Ovary (tissue), 9 donors: ENCODE data around the gene SCIN. TPM values are rescaled to one million over a fixed set of nuclear protein-coding genes. Genes with fewer than 3 reads are reported as not detected.

ENCODE experiments used
- DNase-seq, 5 donors: peaks; one replicate each; pipeline ENCODE4 v3.0.0-alpha.2; 2019 to 2020
- H3K27ac ChIP-seq, 2 donors: fragments of 200-600 bp; one replicate each; pipeline versions ENCODE4 v1.5.1 to v1.8.0; 2019 to 2022
- H3K27me3 ChIP-seq: fragments of 200-600 bp; one replicate; pipeline ENCODE4 v1.8.0; 2022
- H3K36me3 ChIP-seq: fragments of 200-600 bp; sonication (generic); one replicate; pipeline ENCODE4 v1.5.1; 2019
- H3K4me1 ChIP-seq: one replicate; pipeline ENCODE4 v1.8.1; 2013; ENCODE audit warnings: mild to moderate bottlenecking, moderate library complexity; ENCODE audit not compliant: insufficient read depth
- H3K4me3 ChIP-seq: fragments of 200-600 bp; sonication (generic); one replicate; pipeline ENCODE4 v1.5.1; 2017
- H3K9me3 ChIP-seq, 2 donors: fragments of 200-600 bp in 1 of 2; sonication (generic) in 1 of 2; one replicate each; pipeline versions ENCODE4 v1.5.1 to v1.8.1; 2013 to 2019; ENCODE audit warnings: mild to moderate bottlenecking in 1 of 2, moderate library complexity in 1 of 2
- EP300 ChIP-seq: sonication (generic); formaldehyde crosslinking; IDR thresholded peaks from one replicate; pipeline ENCODE4 v1.6.1; 2017; ENCODE audit warnings: antibody characterized with exemption
- POLR2A ChIP-seq: fragments of 450-650 bp; IDR thresholded peaks from one replicate; pipeline ENCODE4 v1.6.1; 2017; ENCODE audit warnings: antibody characterized with exemption, mild to moderate bottlenecking, moderate library complexity
- WGBS, 3 donors: extraction: QIAGEN DNeasy Blood & Tissue Kit in 1 of 3; methylation state at CpG; one replicate each; pipeline versions ENCODE4 v1.1.5 to v1.1.7; 2013 to 2017; 5-methylcytosine and 5-hydroxymethylcytosine counted together
- intact Hi-C, 4 donors: fragments of 100-400 bp; cut with DNase I; formaldehyde crosslinking; loops; one replicate each; pipeline versions ENCODE4 v1.11.0 to v1.15.1; 2022 to 2023
- polyA plus RNA-seq, 2 donors: library from polyadenylated mRNA; stranded (reverse); fragments of 200-250 nt in 1 of 2; fragments of 350-450 nt in 1 of 2; fragmentation: Illumina TruSeq in 1 of 2; extraction: RNeasy Lipid Tissue Mini Kit (QIAGEN cat#74804) in 1 of 2; gene quantifications; one replicate each; pipeline ENCODE4 v1.2.3, GENCODE V29; 2013 to 2014
- total RNA-seq, 7 donors: library from RNA; depleted of rRNA in 2 of 7; stranded (reverse); fragments of >200 nt in 2 of 7; fragmentation: NEBNext Ultra II Directional in 3 of 7; extraction: Animal tissue kit (Norgen Biotek cat#: 25700) in 3 of 7; gene quantifications; one replicate each; pipeline versions ENCODE4 v1.1.0 to v1.2.4, GENCODE V29; 2016 to 2023
- TF ChIP-seq, protein P1 (sequence below), 3 donors: fragments of 450-650 bp in 2 of 3; fragments of 200-600 bp in 1 of 3; IDR thresholded peaks; one replicate each; pipeline versions ENCODE4 v1.5.1 to v1.8.0; 2016 to 2022; ENCODE audit warnings: antibody characterized with exemption in 3 of 3, mild to moderate bottlenecking in 1 of 3
- donor health status: DM: no; HTN: no; CAD: no; lungs with moderate emphysema.
- donor health status: DM: no; HTN: no; CAD: no.
- donor health status: Bipolar disorder and iron deficiency.
- donor health status: DM: yes; HTN: yes; CAD: no.
- donor health status: DM: no; HTN: no; CAD: no.
- donor health status: DM: yes; HTN: yes; CAD: no.

Gene SCIN
- total and polyA plus RNA-seq, 9 donors = 1.3 to 5.1 (median 2.2) TPM

DNA sequence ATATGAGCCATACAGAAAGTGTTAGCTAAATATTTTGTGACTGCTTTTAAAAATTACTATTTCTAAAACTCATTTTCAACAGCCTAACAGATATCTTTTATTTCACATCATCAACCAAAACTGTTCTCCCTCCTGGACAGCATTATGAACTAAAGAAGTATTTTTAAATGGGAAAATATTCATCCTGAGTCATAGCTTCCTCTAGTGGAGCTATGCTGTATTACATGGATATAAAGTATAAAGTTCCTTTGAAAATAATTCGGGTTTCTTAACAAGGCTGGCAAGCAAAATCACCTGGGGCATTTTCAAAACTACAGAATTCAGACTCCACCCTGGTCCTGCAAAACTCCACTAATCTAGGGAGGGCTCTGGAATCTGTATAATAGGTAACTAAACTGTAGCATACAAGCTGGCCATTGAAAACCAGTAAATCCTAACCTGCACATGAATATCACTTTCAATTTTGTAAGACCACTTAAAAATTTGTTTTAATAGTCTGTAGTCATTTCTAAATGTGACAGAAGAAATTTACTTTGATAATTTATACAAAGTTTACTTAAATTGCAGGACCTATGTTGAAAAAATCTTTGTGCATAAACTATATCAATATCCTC, 53.5 kb downstream of the SCIN start:
- DNase-seq = no peak
- Histone ChIP-seq H3K4me3 (no peak overlapping the region), H3K4me1 (no peaks in the 10 kb centered on the region), H3K27ac (no peak overlapping the region), H3K27me3 (no peaks in the 10 kb centered on the region), H3K9me3 (no peaks in the 10 kb centered on the region), H3K36me3 (no peaks in the 10 kb centered on the region)
- WGBS, 3 donors = 10 to 13% (median 12%) methylated on average over 1 of the region's 1 CpG
- TF ChIP-seq POLR2A = no peak
- no peak for TF ChIP-seq EP300
- TF ChIP-seq, protein P1, sequence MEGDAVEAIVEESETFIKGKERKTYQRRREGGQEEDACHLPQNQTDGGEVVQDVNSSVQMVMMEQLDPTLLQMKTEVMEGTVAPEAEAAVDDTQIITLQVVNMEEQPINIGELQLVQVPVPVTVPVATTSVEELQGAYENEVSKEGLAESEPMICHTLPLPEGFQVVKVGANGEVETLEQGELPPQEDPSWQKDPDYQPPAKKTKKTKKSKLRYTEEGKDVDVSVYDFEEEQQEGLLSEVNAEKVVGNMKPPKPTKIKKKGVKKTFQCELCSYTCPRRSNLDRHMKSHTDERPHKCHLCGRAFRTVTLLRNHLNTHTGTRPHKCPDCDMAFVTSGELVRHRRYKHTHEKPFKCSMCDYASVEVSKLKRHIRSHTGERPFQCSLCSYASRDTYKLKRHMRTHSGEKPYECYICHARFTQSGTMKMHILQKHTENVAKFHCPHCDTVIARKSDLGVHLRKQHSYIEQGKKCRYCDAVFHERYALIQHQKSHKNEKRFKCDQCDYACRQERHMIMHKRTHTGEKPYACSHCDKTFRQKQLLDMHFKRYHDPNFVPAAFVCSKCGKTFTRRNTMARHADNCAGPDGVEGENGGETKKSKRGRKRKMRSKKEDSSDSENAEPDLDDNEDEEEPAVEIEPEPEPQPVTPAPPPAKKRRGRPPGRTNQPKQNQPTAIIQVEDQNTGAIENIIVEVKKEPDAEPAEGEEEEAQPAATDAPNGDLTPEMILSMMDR (IDR thresholded peaks at IDR 0.05) = no peak
- intact Hi-C loops = no loop called here

DNA sequence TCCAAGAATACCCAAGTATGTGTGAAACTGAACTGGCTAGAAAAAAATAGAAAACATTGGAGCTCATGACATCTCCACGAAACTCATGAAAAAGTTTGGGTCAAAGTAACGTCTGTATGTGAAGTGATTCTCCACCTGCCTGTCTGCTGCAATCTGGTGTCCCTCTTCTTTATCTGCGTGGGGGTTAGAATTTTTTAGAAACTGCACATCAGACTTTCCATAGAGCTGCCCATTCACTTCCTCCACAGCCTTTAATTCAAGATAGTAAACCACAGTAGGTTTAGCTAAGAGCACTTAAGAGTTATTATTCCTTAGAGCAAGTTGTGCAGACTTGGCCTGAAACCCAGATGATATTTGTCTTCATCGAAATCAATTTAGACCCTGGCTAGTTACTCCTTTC, 55.3 kb downstream of the SCIN start:
- H3K4me3 ChIP-seq = no peak overlapping the region

DNA sequence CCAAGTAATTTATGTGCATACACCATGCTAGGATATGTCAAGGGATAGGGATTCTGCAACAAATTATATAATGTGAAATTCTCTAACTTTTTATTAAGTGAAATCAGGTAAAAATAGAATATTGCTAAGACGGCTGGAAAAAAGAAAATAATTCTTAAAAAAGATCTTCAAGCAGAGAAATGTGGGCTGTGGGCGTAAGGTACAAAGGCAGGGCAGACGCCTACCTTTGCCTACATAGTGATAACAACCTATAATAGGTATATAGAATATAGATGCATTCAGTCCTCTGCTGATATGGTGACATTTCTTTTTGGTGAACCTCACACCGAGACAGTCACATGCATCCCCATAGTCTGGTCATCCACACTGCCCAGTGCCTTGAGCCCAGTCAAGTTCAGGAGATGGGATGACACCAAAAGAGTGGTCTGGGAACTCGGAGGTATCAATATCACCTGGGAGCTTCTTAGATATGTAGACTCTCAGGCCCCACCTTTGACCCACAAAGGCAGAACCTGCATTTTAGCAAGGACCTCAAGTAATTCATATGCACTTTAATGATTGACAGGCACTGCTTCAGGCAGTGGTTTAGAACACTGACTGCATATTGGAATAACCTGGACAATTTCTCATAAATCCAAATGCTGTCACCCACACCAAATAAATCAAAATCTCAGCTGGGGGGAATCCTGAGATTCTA, 59.4 kb downstream of the SCIN start:
- H3K4me3 ChIP-seq = no peak overlapping the region
- TF ChIP-seq EP300 = no peak
- TF ChIP-seq POLR2A = no peak
- TF ChIP-seq, protein P1 (IDR thresholded peaks at IDR 0.05) = no peak
- no peaks in the 10 kb centered on the region for H3K4me1 ChIP-seq
- H3K27me3 ChIP-seq = no peaks in the 10 kb centered on the region
- H3K27ac ChIP-seq = no peak overlapping the region
- 78 to 88% (median 82%) methylated on average over 5 of the region's 5 CpGs for WGBS, 3 donors
- intact Hi-C loops = loop anchor here (10.0 kb wide), 1 partner anchor 635 kb away; no protein-coding TSS in a partner anchor
- H3K36me3 ChIP-seq = no peaks in the 10 kb centered on the region
- no peak for DNase-seq
- H3K9me3 ChIP-seq = no peaks in the 10 kb centered on the region

More for the DNA sequence above, 55.3 kb downstream of the SCIN start:
- intact Hi-C loops = no loop called here
- DNase-seq = no peak
- Histone ChIP-seq H3K9me3 (no peaks in the 10 kb centered on the region), H3K27me3 (no peaks in the 10 kb centered on the region), H3K27ac (no peak overlapping the region), H3K4me1 (no peaks in the 10 kb centered on the region), H3K36me3 (no peaks in the 10 kb centered on the region)
- TF ChIP-seq POLR2A (no peak), EP300 (no peak)
- TF ChIP-seq, protein P1 (IDR thresholded peaks at IDR 0.05) = no peak
- WGBS, 3 donors = 14 to 20% (median 18%) methylated on average over 4 of the region's 4 CpGs

DNA sequence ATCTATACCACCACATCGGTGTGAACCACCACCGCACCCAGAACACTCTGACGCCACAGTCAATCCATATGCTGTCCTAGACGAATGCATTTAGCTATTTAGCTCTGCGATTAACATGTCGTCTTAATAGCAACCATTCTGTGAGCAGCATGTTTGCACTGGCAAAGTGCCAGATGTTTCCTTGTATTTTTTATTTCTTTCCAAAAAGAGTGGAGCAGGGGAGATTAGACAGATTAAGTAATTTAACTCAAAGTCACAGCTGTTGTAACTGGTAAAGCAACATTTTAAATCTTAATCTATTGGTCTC, 59.9 kb downstream of the SCIN start:
- H3K36me3 ChIP-seq = no peaks in the 10 kb centered on the region
- no peak overlapping the region for H3K27ac ChIP-seq
- H3K4me1 ChIP-seq = no peaks in the 10 kb centered on the region
- no peak for DNase-seq
- intact Hi-C loops = loop anchor here (10.0 kb wide), 1 partner anchor 634 kb away; no protein-coding TSS in a partner anchor
- no peaks in the 10 kb centered on the region for H3K9me3 ChIP-seq
- 33 to 35% (median 33%) methylated on average over 6 of the region's 6 CpGs for WGBS, 3 donors
- TF ChIP-seq POLR2A (no peak), EP300 (no peak)
- TF ChIP-seq, protein P1 (IDR thresholded peaks at IDR 0.05) = no peak
- H3K4me3 ChIP-seq = no peak overlapping the region
- H3K27me3 ChIP-seq = no peaks in the 10 kb centered on the region
